ENCODE measurements around the gene ERCC1.
"Not testable (repeated sequence)": the region's sequence is repeated elsewhere in the genome, so short reads cannot be mapped to it uniquely, and the experiment has no call there.

The ERCC1 gene

GRCh38 chr19:45431008-45431407 lies 7.3 kb upstream of the ERCC1 start:
- DNase-seq, result not testable (repeated sequence)

DNA sequence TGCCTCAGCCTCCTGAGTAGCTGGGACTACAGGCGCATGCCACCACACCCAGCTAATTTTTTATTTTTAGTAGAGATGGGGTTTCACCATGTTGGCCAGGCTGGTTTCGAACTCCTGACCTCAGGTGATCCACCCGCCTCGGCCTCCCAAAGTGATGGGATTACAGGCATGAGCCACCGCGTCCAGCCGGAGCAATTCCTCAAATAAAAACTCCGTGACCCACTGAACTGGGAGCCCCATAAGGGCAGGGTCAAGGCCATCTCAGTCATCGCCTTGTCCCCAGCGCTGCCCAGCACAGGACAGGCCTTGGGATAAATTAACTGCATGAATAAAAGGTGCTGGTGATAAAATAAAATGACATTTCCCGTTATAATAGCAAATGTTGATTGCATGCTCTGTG lies 6.2 kb upstream of the ERCC1 start:
- not testable (repeated sequence) for DNase-seq

DNA sequence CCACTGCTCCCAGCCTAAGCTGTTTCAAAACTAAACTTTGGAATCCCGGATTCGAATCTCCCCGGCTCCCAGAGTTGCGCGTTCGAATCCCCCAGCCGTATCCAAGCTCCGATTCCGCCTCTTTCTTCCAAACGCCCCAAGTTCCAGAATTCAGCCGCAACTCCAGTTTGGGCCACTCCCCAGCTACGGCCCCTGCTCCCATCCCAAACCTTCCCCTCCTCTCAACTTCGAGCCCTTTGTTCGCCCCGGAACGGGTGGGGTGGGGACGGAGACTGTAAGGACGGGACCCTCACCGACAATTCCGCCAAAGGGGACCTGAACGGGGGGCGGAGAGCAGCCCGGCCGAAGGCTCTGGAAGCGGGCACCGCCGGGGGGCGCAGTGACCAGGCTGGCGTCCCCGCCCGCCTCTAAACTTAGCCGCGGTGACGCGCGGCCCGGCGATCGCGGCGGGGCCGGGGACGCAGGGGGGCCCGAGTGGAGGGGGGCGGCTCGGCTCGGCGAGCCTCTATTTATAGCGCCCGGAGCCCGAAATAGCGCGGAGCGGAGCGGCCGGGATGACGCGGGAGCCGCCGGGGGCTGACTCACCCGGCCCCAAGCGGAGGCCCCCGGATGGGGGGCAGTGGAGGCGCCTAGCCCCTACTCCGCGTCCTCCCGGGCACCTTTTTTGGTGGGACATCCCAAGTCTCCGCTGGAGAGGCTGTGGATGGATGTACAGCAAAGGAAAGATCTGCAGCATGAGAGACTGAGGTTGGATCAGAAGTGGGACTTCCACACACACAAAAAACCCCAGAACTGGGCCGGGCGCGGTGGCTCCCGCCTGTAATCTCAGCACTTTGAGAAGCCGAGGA lies 4.9 kb upstream of the ERCC1 start:
- DNase-seq, result peak; percentile 64

DNA sequence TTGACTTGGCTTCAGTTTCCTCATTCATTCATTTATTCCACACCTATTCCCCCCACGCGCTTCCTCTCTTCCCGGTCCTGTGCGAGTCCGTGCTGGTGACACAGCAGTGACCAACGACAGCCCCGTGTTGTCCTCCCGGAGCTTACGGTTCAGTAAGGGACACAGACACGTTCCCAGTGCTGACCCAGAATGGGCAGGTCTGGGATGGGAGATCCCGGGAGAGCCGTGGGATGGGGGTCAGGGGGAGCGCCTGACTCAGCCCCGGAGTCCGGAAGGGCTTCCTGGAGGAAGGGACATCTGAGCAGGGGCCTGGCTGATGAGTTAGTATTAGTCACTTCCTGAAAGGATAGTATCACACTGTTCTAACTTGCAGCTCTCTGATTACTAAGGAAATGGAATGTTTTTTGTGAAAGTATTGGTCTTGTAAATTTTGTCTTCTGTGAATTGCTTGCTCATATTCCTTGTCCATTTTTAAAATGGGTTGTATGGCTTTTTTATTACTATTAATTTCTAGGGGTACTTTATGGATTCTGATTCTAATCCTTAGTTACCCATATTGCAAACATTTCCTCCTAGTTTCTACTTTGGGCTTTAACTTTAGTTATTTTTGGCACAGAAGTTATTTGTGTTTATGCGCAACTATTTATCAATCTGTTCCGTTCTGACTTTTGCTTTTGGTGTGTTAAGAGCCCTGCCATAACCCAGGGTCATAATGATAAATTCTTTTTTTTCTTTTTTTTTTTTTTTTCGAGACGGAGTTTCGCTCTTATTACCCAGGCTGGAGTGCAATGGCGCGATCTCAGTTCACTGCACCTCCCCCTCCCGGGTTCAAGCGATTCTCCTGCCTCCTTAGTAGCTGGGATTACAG lies 708 bp upstream of the ERCC1 start:
- DNase-seq, result no peak

DNA sequence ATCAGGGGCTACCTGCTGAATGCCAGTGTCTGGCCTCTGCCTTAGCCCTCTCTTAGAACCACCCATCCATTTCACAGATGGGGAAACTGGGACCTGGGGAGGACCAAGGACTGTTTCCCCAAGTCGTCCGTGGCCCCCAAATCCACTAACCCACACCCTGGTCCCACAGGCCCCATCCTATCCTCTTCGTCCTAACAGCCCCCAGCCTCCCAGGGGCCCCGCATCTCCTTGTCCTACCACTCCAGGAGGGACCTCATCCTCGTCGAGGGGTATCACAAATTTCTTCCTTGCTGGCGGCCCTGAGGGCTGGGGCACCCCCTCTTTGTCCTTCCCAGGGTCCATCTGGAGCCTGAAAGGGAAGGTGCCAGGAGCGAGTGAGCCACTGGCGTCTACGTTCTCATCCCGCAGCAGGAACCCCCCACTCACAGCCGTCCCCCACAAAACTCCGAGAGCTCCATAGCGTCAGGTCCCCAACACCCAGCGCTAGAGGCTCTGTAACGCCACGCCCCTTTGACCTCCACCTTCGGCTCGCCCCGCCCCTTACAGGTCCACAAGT lies 606 bp downstream of the ERCC1 start:
- no peak for DNase-seq

- no peak for DNase-seq
These were observed 1.7 kb downstream of the ERCC1 start for GRCh38 chr19:45421947-45422498.

DNA sequence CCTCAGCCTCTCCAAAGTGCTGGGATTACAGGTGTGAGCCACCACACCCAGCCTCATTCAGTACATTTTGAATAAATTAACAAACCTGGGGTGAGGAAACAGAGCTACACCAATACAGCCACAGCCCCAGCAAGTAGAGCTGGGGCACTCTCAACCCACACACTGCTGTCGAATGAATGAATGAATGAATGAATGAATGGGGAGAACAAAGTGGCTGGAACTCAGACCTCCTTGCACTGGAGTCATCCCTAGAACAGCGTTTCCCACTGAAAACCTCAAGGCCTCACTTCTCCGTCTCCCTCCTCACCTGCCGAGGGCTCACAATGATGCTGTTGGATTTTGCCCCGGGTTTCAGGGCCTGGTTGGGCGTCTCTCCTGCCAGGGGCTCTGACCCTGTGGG lies 2.8 kb downstream of the ERCC1 start:
- no peak for DNase-seq

GRCh38 chr19:45420356-45420755 lies 3.4 kb downstream of the ERCC1 start:
- DNase-seq, result no peak

DNA sequence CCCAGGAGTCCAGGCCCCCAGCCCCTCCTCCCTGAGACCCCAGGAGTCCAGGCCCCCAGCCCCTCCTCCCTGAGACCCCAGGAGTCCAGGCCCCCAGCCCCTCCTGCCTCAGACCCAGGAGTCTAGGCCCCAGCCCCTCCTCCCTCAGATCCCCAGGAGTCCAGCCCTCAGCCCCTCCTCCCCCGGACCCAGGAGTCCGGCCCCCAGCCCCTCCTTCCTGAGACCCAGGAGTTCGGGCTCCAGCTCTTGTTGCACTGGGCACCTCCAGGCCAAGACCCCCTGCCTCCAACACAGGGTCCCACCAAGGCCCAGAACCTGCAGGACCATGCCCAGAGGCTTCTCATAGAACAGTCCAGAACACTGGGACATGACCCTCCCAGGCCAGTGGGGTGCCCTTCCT lies 3.8 kb downstream of the ERCC1 start:
- DNase-seq, result no peak

DNA sequence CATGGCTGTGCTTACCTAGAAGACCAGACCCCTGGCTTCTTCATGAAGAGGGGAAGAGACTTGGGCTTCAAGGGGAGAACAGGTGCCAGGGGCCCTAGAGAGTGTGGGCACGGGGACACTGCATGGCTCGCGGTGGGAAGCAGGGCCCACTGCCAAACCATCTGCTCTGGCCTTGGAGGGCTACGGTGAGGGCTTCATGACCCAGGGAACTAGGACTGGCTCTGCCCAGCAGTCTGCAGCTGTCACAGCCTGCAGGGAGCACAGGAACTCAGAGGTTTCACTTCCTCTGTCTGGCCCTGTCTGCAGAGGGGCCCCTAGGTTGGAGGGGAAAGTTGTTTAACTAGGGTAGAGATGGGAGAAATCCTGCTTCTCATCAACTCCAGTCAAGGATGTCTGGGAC lies 4.3 kb downstream of the ERCC1 start:
- DNase-seq, result no peak

GRCh38 chr19:45418802-45419201 lies 4.9 kb downstream of the ERCC1 start:
- DNase-seq, result no peak

DNA sequence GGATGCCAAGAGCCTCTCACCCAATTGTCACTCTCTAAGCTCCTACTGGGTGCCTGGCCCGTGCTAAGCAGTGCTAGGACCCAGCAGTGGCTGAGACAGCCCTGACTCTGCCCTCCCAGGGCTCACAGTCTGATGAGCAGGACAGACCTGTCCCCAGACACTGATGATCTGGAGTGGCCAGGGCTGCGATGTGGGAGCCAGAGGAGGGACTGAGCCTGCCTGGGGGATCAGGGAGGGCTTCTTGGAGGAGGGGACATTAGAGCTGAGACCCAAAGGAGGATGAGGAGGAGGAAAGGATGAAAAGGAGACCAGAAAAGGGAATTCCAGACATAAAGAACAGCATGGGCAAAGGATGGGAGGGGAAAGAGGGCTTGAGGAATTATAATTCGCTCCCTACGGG lies 6.6 kb downstream of the ERCC1 start:
- DNase-seq, result no peak

DNA sequence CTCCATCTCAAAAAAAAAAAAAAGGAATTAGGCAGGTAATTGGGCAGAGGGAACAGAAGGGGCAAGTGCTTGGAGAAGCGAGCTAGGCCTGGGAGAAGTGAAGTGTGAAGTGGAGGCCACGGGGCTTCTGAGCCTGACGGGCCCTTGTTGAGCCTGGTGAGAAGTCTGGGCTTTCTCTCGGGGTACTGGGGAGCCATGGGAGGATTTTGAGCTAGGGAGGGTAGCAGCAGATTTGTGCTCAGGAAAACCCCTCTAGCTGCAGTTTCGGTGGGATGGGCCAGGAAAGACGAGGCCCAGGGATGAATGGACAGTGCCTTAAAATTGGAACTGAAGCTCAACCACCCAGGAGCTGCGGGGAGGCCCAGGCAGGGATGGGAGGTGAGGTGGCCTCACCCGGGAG lies 9.2 kb downstream of the ERCC1 start:
- DNase-seq, result no peak

- no peak for DNase-seq
These were observed 10.2 kb downstream of the ERCC1 start for GRCh38 chr19:45413497-45413896.

DNA sequence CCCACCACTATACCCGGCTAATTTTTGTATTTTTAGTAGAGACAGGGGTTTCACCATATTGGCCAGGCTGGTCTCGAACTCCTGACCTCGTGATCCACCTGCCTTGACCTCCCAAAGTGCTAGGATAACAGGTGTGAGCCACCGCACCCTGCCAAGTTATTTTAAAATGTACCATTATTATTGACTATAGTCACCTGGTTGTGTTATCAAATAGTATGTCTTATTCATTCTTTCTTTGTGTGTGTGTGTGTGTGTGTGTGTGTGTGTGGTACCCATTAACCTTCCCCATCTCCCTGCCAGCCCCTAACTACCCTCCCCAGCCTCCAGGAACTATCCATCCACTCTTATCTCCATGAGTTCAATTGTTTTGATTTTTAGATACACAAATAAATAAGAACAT lies 13.4 kb downstream of the ERCC1 start:
- not testable (repeated sequence) for DNase-seq

GRCh38 chr19:45409557-45409920 lies 14.2 kb downstream of the ERCC1 start:
- DNase-seq, result no peak

GRCh38 chr19:45408830-45409556 lies 14.7 kb downstream of the ERCC1 start:
- DNase-seq, result no peak

GRCh38 chr19:45408121-45408520 lies 15.6 kb downstream of the ERCC1 start:
- DNase-seq, result no peak

DNA sequence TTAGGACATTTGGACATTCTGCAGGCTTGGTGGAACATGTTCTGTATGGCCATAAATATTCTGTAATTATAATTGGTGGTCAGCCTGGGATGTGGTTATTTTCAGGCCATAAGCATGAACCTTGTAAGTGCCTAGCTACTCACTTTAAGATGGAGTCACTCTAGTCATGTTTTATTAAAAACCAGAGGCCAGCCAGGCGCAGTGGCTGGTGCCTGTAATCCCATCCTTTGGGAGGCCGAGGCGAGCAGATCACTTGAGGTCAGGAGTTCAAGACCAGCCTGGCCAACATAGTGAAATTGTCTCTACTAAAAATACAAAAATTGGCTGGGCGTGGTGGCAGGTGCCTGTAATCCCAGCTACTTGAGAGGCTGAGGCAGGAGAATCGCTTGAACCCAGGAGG lies 16.1 kb downstream of the ERCC1 start:
- not testable (repeated sequence) for DNase-seq

GRCh38 chr19:45407091-45407375 lies 16.7 kb downstream of the ERCC1 start:
- no peak for DNase-seq

DNA sequence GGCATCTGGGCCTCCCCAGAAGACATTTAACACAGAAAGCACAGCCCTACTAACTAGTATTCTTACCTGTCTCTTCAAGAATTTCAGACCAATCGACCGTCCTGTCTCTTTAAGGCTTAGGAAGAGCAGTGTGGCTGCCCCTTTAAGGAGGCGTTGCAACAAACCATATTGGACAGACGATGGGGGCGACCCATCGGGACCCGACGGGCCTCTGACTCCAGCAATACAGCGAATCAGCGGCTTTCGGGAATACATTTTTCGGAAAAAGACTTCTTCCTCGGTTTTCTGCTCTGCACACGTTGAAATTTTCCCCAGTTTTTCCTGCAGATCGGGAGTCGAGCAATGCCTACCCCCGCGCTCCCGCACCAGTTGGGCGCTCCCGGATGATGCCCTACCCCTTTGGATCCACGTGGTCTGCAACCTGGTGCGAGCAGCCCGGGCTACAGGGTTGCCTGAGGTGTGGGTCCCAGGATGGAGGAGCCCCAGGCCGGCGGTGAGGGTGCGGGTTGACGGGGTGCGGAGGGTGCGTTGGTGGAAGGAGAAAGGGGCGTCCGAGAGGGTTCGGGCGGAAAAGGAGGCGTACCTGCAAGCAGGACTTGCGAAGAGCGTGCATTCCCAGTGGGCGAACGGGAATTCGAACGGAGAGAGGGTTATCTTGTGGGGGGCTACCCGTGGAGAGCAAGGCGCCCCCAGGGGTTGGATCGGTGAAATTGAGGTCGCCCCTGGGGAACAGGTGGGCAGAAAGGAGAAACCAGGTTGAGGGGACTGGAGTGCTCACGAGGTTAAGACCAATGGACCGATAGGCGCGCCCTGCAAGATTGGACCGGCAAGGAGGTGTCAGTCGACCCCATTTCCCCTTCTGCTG lies 17.3 kb downstream of the ERCC1 start, which contains the start of gene POLR1G:
Gene POLR1G, plus strand, starts transcription at position 419 of the 865 bp plus-strand sequence. Its CDS starts 53 bp downstream, at position 472.
- peak; percentile 98 for DNase-seq

All from right kidney (tissue), 1 donor.